ELF-1 (cell line): ENCODE data around the gene METRN.

Experiments
- DNase-seq: peaks from one replicate; pipeline ENCODE4 v3.0.0-alpha.2; 2016; ENCODE audit warnings: low read depth, low spot score

The METRN gene

DNA sequence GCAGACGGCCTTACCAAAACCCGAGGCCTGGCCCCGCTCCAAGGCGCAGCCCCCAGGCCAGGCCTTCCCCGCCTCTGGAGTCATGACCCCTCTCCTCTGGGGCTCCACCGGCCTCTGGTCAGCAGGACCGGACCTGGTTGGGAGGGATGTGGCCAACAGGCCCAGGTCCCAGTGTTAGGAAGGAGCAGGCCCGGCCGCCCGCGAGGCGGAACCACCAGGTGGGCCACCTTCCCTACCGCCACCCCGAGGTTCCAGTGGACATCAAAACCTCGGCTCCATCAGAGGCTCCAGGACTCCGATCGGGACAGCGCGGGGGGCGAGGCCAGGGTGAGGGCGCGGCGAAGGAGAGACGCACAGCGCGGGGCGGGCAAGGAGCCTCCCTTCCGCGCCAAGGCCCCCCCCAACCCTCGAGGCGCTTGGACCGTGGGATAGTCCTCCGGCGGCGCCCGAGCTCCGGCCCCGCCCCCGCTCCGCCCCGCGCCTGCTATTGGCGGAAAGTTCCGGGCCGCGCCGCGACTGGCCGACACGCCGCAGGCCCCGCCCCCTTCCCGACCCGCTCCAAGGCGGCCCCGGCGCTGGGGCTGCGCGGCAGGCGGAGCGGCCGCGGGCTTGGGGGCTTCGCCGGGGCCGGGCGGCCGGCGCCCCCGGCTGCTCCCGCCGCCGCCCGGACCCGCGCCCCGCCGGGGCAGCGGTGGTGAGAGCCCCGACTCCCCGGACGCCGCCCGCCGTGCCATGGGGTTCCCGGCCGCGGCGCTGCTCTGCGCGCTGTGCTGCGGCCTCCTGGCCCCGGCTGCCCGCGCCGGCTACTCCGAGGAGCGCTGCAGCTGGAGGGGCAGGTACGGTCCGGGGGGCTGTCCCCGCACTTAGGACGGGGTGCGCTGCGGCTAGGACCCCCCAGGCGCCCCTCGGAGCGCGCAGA, at the start of gene METRN:
Gene METRN (plus strand): TSS at position 561 of the 919 bp plus-strand sequence. CDS start 172 bp downstream, at position 733.
- peak; percentile 79 for DNase-seq

GRCh38 chr16:666572-666971, 48.3 kb upstream of the METRN start:
- DNase-seq: no peak

- DNase-seq: no peak
Measured at GRCh38 chr16:667113-667779, 47.7 kb upstream of the METRN start.

DNA sequence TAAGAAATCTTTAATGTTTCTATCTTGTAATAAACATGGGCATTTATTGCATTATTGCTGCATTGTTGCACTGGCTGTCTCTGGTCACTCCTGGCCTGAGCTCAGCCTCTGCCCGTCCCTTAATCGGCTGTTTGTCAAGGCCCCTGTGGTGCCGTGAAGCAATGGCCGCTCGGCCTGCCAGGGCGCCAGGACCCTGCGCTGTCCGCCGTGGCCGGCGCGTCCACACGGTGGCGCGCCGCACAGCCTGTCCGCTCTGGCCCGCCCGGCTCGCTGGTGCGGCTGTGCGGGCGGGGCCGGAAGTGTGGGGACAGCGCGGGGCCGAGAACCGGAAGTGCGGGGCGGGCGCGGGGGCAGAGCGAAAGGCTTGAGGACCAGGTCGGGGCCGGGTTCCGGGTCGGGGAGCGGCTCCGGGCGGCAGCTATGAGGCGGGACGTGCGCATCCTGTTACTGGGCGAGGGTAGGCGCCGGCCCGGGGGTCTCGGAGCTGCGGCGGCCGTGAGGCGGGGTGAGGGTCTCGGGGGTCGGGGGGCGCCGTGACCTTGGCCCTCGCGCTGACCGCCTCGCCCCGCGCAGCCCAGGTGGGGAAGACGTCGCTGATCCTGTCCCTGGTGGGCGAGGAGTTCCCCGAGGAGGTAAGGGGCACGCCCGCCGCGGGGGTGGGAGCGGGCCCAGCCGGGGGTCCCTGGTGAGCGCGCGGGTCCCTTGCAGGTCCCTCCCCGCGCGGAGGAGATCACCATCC, 47.0 kb upstream of the METRN start, which contains the start of gene RHOT2:
Gene RHOT2 (plus strand): TSS at position 353 of the 739 bp plus-strand sequence. CDS start 68 bp downstream, at position 421.
- peak; percentile 93 for DNase-seq

- no peak for DNase-seq
Measured at GRCh38 chr16:668519-669171, 46.3 kb upstream of the METRN start.

DNA sequence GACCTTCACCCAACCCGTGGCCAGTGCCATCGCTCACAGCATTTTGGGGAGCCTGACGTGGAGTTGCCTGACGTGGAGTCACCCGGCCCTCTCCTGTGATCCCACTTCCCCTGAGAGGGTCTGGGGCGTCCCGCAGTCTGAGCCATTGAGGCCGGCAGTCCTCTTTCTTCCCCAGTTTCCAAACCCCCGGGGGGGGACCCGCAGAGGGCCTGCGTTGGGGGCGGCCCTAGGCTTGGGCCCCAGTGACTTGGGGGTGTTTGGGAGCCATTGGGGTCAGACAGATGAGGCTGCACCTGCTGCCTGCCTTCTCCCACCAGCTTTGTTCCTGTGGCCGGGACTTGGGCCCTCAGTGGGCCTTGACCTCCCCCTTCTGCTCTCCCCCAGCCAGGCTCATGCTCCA, 45.3 kb upstream of the METRN start:
- DNase-seq: no peak

DNA sequence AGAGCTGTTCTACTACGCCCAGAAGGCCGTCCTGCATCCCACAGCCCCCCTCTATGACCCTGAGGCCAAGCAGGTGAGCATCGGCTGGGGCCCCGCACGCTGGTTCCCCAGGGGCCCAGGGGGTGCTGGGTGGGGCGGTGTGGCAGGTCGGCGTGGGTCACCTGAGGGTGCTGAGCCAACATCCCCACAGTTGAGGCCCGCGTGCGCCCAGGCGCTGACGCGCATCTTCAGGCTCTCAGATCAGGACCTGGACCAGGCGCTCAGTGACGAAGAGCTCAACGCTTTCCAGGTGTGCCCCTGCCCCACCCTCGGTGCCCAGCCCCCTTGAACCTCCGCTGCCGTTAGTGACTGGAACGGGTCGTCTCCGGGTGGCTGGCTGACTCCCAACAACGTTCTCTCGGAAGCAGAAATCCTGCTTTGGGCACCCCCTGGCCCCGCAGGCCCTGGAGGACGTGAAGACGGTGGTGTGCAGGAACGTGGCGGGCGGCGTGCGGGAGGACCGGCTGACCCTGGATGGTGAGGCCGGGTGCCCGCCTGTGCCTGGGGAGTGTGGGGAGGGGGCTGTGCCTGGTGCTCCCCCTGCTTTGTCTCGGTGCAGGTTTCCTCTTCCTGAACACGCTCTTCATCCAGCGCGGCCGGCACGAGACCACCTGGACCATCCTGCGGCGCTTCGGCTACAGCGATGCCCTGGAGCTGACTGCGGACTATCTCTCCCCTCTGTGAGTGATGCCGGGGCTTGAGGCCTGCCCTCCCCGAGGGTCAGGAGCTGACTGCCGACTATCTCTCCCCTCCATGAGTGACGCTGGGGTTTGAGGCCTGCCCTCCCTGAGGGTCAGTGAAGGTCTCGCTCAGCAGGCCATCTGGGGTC, 44.2 kb upstream of the METRN start:
- no peak for DNase-seq

DNA sequence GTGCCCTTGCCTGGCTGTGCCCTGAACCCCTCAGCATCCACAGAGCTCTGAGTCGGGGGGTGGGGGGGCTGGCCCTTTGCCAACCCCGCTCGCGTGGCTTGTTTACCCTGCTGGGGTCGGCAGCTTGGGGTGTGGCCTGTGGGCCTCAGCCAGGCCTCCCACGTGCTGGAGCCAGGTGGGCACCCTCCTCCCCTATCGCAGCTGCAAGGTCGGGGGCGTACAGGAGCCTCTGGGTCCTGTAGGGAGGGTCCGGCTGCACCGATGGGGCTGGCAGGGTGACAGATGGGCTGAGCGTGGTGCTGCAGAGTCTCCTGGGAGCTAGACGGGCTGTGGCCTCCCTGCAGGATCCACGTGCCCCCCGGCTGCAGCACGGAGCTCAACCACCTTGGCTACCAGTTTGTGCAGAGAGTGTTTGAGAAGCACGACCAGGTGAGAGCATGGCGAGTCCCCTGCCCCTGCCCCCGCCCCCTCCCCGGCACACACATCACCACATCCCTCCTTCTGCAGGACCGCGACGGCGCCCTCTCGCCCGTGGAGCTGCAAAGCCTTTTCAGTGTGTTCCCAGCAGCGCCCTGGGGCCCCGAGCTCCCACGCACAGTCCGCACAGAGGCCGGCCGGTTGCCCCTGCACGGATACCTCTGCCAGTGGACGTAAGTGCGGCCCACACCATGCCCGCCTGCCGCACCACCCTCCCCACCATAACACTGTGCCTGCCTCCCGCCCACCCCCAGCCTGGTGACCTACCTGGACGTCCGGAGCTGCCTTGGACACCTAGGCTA, 43.4 kb upstream of the METRN start:
- DNase-seq: no peak

DNA sequence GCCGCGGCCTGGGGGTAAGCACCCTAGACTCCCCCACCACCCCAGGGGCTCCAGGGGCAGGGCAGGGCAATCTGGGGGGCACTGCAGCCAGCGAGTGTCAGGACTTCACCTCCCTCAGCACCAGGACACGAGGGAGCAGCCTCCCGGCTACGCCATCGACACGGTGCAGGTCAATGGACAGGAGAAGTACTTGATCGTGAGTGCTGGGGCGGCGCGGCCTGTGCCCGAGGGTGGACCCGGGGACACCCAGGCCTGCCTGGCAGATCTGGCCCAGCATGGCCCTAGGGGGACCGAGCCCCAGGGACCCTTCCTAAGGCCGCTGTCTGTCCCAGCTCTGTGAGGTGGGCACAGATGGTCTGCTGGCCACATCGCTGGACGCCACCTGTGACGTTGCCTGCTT, 42.5 kb upstream of the METRN start:
- DNase-seq: no peak

DNA sequence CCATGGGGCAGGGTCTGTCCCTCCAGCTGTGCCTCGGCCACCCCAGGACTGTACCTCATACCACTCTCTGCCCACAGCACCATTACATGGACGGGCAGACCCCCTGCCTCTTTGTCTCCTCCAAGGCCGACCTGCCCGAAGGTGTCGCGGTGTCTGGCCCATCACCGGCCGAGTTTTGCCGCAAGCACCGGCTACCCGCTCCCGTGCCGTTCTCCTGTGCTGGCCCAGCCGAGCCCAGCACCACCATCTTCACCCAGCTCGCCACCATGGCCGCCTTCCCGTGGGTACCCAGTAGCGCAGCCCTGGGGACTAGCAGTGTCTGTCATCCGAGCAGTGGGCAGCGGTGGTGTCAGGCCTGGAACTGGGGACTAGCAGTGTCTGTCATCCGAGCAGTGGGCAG, 42.1 kb upstream of the METRN start:
- no peak for DNase-seq

- DNase-seq: no peak
Measured at GRCh38 chr16:673399-673991, 41.4 kb upstream of the METRN start.

DNA sequence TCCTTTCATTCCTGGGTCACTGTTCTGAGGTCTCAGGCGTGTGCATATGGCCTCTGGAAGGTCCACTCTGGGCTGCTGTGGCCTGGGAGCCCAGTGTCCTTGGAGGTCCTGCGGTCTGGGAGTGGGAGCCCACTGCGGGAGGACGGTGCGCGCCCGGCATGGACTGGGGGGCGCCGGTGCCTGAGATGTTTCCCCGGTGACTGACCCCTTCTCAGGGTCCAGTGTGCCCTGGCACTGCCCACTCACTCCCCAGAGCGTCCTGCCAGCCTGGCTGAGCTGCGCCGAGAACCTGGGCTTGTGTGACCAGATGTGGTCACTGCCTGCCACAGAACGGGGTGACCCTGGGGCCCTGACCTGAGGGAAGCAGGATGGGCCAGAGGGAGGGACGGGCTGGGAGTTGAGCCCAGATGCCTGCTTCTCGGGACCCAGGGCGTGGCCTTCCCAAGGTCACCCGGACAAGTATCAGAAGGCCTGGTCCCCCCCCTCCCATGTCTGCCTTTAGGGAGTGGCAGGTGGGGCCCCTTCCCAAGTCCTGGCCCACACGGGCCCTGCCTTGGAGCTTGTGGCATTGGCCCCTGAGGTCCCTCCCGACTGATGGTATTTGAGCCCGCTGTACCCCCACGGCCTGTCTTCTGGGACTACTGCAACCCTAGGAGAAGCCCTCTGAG, 40.6 kb upstream of the METRN start:
- no peak for DNase-seq

- peak; percentile 66 for DNase-seq
Measured at GRCh38 chr16:674968-675883, 39.7 kb upstream of the METRN start, which contains the start of gene RHBDL1. RHBDL1 (plus strand) TSS chr16:675671; CDS start chr16:675791, 120 bp downstream.

GRCh38 chr16:675884-676564, 38.9 kb upstream of the METRN start:
- no peak for DNase-seq

DNA sequence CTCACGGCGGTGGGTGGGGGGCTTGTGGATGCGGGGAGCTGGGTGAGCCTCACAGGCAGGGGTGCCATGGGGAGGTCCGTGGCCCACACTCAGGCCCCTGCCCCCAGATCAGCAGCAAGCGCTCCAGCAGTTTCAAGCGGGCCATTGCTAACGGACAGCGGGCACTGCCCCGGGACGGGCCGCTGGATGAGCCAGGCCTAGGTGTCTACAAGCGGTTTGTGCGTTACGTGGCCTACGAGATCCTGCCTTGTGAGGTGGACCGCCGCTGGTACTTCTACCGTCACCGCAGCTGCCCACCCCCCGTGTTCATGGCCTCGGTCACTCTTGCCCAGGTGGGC, 38.4 kb upstream of the METRN start:
- DNase-seq: no peak

GRCh38 chr16:676913-677312, 38.0 kb upstream of the METRN start:
- DNase-seq: no peak
